ENCODE results near the gene VWA1. TPM values are rescaled to one million over a fixed set of nuclear protein-coding genes. Genes with fewer than 3 reads are reported as not detected.
"Not testable (repeated sequence)": the region's sequence is repeated elsewhere in the genome, so short reads cannot be mapped to it uniquely, and the experiment has no call there.

VWA1 gene
- total RNA-seq, 1 donor from 2014 or later, result 58.7 TPM

GRCh38 chr1:1482856-1483255 is 47.4 kb downstream of the VWA1 start:
- H3K4me1 ChIP-seq, result no peaks in the 10 kb centered on the region
- no peak overlapping the region for H3K27ac ChIP-seq
- TF ChIP-seq CTCF (IDR thresholded peaks at IDR 0.05), result no peak
- ATAC-seq (no peak), DNase-seq (no peak)
- intact Hi-C loops (cut with DNase I), result no loop called here
- no peaks in the 10 kb centered on the region for H3K9me3 ChIP-seq
- no peaks in the 10 kb centered on the region for H3K27me3 ChIP-seq (ENCODE audit: low read depth)
- peaks cover 81% of the 10 kb centered on the region for H3K36me3 ChIP-seq
- H3K4me3 ChIP-seq, result no peak overlapping the region

GRCh38 chr1:1483714-1484113 is 48.2 kb downstream of the VWA1 start:
- Histone ChIP-seq H3K27me3 (ENCODE audit: low read depth) (no peaks in the 10 kb centered on the region), H3K4me3 (no peak overlapping the region), H3K27ac (no peak overlapping the region), H3K9me3 (no peaks in the 10 kb centered on the region), H3K36me3 (peaks cover 83% of the 10 kb centered on the region), H3K4me1 (no peaks in the 10 kb centered on the region)
- intact Hi-C loops (cut with DNase I), result no loop called here
- TF ChIP-seq CTCF (IDR thresholded peaks at IDR 0.05), result no peak
- DNase-seq, result no peak
- ATAC-seq, result no peak

- H3K4me3 ChIP-seq, DNase-seq, ATAC-seq: not testable (repeated sequence)
Observed at GRCh38 chr1:1484976-1485750, 49.7 kb downstream of the VWA1 start.

GRCh38 chr1:1485755-1486317 is 50.3 kb downstream of the VWA1 start:
- ATAC-seq; intact Hi-C loops (cut with DNase I); DNase-seq; H3K4me1 ChIP-seq; H3K27me3 ChIP-seq (ENCODE audit: low read depth); H3K4me3 ChIP-seq; H3K27ac ChIP-seq; H3K9me3 ChIP-seq: not testable (repeated sequence)
- peaks cover 85% of the 10 kb centered on the region for H3K36me3 ChIP-seq

More at GRCh38 chr1:1484976-1485750, 49.7 kb downstream of the VWA1 start:
- intact Hi-C loops (cut with DNase I); H3K9me3 ChIP-seq; H3K27ac ChIP-seq; H3K4me1 ChIP-seq; H3K27me3 ChIP-seq (ENCODE audit: low read depth): not testable (repeated sequence)
- H3K36me3 ChIP-seq, result peaks cover 85% of the 10 kb centered on the region

- ATAC-seq (no peak), DNase-seq (no peak)
- intact Hi-C loops (cut with DNase I), result no loop called here
- H3K9me3 ChIP-seq, result no peaks in the 10 kb centered on the region
- no peak overlapping the region for H3K4me3 ChIP-seq
- no peaks in the 10 kb centered on the region for H3K4me1 ChIP-seq
- H3K27ac ChIP-seq, result no peak overlapping the region
- TF ChIP-seq CTCF (IDR thresholded peaks at IDR 0.05), result no peak
- H3K27me3 ChIP-seq (ENCODE audit: low read depth), result no peaks in the 10 kb centered on the region
- H3K36me3 ChIP-seq, result peaks cover 84% of the 10 kb centered on the region
Observed at GRCh38 chr1:1487701-1488100, 52.2 kb downstream of the VWA1 start.

- Histone ChIP-seq H3K4me3 (no peak overlapping the region), H3K36me3 (peaks cover 69% of the 10 kb centered on the region), H3K9me3 (peaks cover 7% of the 10 kb centered on the region), H3K4me1 (no peaks in the 10 kb centered on the region), H3K27me3 (ENCODE audit: low read depth) (no peaks in the 10 kb centered on the region), H3K27ac (no peak overlapping the region)
- DNase-seq (no peak), ATAC-seq (no peak)
- no peak for TF ChIP-seq CTCF (IDR thresholded peaks at IDR 0.05)
- intact Hi-C loops (cut with DNase I), result no loop called here
Observed at GRCh38 chr1:1489231-1489630, 53.7 kb downstream of the VWA1 start.

Data from lower lobe of right lung (tissue), 2 donors.